DOHH2 (cell line): Measurements from ENCODE around the gene TTC7B.

Source experiments
- CTCF ChIP-seq: fragments of 200-600 bp; sonication (generic); IDR thresholded peaks from one replicate; pipeline ENCODE4 v1.5.1; 2014; ENCODE audit warnings: antibody characterized with exemption, mild to moderate bottlenecking, low read depth, low read length; ENCODE audit not compliant: poor library complexity, severe bottlenecking
- EZH2phosphoT487 ChIP-seq: fragments of 200-600 bp; sonication (generic); IDR thresholded peaks from 2 replicates; pipeline ENCODE4 v1.6.1; 2017; ENCODE audit warnings: borderline replicate concordance, mild to moderate bottlenecking, antibody characterized with exemption, low read length, moderate library complexity, mixed read lengths

- TF ChIP-seq CTCF: no peak
- no peak for TF ChIP-seq EZH2phosphoT487
Measured at GRCh38 chr14:90807060-90807459, 9.2 kb downstream of the TTC7B start.
